Endothelial cell of umbilical vein (primary cell): ENCODE data around the gene ARPC2.

Experiments
- CTCF ChIP-seq, 2 donors: IDR thresholded peaks; 1 replicate in 1 of 2; 2 replicates in 1 of 2; pipeline ENCODE4 v1.5.1; 2011; ENCODE audit warnings: low read length in 2 of 2, mild to moderate bottlenecking in 2 of 2, moderate library complexity in 2 of 2, control low read depth in 1 of 2, inconsistent platforms in 1 of 2, low read depth in 1 of 2; ENCODE audit not compliant: insufficient read depth in 1 of 2; ENCODE audit errors: extremely low read depth in 1 of 2
- EZH2 ChIP-seq: IDR thresholded peaks from 2 replicates; pipeline ENCODE4 v1.6.1; 2012; ENCODE audit warnings: borderline replicate concordance, low read depth, mild to moderate bottlenecking, moderate library complexity, low read length, inconsistent platforms; ENCODE audit not compliant: severe bottlenecking
- FOS ChIP-seq: IDR thresholded peaks from 2 replicates; pipeline ENCODE4 v1.6.1; 2011; ENCODE audit warnings: mild to moderate bottlenecking, low read length, moderate library complexity, borderline replicate concordance; ENCODE audit not compliant: insufficient read depth
- GATA2 ChIP-seq: IDR thresholded peaks from 2 replicates; pipeline ENCODE4 v1.7.0; 2011; ENCODE audit warnings: low read depth, mild to moderate bottlenecking, moderate library complexity, mixed read lengths, low read length; ENCODE audit not compliant: insufficient read length, insufficient read depth
- JUN ChIP-seq: IDR thresholded peaks from 2 replicates; pipeline ENCODE4 v1.6.1; 2011; ENCODE audit warnings: borderline replicate concordance, low read depth; ENCODE audit not compliant: insufficient read length, insufficient read depth
- POLR2A ChIP-seq: IDR thresholded peaks from 2 replicates; pipeline ENCODE4 v1.6.1; 2012; ENCODE audit warnings: low read depth, mild to moderate bottlenecking, control low read depth, low read length

GRCh38 chr2:218276986-218277755, 60.2 kb downstream of the ARPC2 start:
- TF ChIP-seq CTCF (IDR thresholded peaks at IDR 0.05; ENCODE audit: extremely low read depth in 1 of 2, insufficient read depth in 1 of 2, low read depth in 1 of 2, low read length in 2 of 2): no peak
- TF ChIP-seq EZH2: no peak
- TF ChIP-seq GATA2: no peak
- TF ChIP-seq POLR2A: no peak
- TF ChIP-seq JUN: no peak
- TF ChIP-seq FOS: no peak
